ENCODE data around the gene LAMP5.

Gene LAMP5

DNA sequence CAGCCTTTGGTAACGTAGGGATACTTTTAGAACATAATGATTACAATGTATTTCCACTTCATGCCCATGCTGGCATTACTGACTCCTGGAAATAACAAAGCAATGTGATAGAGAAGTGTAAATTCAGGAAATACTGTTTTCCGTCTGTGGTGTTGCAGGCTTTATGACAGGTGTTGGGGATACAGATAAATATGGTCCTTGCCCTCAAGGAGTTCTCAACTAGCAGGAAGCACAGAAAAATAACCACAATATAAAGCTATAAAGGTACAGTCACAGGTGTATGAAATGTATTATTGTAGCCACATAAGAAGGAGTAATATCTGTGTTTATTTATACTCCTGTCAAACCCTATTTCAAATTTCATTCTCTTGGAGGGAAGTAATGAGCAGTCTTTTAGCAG lies 12.9 kb upstream of the LAMP5 start:
- DNase-seq: no peak

- DNase-seq: no peak
These were observed 10.7 kb upstream of the LAMP5 start for GRCh38 chr20:9503526-9504245.

- no peak for DNase-seq
These were observed 8.0 kb upstream of the LAMP5 start for GRCh38 chr20:9506280-9506821.

DNA sequence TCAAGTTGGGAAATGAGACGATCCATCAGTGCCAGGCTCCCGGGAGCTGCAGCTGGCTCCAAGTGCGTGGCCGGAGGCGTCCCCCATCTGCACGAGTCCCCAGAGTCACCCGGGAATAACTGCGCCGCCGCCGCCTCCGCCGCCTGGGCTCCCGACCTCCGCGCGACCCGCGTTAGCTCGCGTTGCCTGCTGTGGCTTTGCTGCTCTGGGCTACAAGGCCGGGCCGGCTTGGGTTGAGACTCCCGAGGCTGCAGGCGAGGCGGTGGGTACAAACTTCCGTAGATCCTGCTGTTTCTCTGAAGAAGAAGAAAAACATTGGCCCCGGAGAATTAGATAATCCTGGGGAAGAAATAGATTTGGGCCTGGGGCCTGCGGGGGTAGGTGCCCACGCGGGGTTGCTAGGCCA lies 7.4 kb upstream of the LAMP5 start:
- DNase-seq: no peak

GRCh38 chr20:9507544-9508239 lies 6.7 kb upstream of the LAMP5 start:
- DNase-seq: no peak

GRCh38 chr20:9508240-9508661 lies 6.1 kb upstream of the LAMP5 start:
- DNase-seq: no peak

GRCh38 chr20:9508696-9509178 lies 5.7 kb upstream of the LAMP5 start:
- no peak for DNase-seq

DNA sequence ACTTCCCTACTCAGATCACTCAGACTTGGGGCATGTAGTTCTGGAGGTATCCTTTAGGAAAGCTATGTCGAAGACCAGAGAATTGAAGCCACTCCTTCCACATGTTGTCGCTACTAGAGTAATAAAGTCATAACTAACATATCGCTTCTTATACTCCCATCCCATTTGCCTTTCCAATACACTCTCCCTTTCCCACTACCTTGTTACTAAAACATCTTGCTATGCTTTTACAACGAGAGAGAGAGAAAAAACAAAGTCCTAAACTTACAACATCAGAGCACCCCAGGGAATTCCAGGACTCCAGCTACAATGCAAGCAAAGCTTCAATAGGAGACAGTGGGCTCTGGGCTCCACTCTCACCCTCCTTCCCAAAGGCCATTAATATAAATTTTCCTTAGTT lies 5.1 kb upstream of the LAMP5 start:
- DNase-seq: no peak

GRCh38 chr20:9510911-9511310 lies 3.5 kb upstream of the LAMP5 start:
- no peak for DNase-seq

GRCh38 chr20:9514072-9514460 lies 324 bp upstream of the LAMP5 start:
- DNase-seq: no peak

DNA sequence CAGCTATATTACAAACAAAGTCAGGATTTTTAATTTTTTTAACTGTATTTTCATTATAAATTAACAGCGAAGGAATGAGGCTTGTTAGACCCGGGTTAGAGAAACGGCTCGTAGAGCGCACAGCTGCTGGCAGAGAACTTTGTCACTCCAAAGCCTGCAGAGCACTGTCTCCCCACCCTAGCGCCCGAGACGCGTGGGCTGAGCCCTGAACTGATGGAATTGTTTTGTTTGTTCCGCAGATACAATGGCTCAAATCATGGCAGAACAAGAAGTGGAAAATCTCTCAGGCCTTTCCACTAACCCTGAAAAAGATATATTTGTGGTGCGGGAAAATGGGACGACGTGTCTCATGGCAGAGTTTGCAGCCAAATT lies 810 bp downstream of the LAMP5 start:
- DNase-seq: no peak

DNA sequence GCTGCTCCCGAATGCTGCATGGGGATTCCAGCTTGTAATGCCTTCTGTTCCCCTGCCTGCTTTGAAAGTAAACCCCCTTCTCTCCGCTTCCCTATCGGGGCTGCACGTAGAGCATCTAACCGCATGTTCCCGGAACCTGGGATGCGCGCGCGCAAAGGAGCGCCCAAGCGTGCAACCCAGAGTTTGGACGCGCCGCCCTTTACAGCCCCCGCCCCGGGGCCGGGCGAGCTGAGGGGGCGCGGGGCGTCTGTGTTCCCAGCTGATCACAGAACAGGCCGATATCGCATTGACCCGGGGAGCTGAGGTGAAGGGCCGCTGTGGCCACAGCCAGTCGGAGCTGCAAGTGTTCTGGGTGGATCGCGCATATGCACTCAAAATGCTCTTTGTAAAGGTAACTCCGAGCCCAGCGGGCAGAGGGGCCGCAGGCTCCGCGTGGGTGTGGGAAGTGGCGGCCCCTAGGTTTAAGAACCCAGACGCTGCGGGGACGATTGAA lies 1.4 kb downstream of the LAMP5 start:
- no peak for DNase-seq

DNA sequence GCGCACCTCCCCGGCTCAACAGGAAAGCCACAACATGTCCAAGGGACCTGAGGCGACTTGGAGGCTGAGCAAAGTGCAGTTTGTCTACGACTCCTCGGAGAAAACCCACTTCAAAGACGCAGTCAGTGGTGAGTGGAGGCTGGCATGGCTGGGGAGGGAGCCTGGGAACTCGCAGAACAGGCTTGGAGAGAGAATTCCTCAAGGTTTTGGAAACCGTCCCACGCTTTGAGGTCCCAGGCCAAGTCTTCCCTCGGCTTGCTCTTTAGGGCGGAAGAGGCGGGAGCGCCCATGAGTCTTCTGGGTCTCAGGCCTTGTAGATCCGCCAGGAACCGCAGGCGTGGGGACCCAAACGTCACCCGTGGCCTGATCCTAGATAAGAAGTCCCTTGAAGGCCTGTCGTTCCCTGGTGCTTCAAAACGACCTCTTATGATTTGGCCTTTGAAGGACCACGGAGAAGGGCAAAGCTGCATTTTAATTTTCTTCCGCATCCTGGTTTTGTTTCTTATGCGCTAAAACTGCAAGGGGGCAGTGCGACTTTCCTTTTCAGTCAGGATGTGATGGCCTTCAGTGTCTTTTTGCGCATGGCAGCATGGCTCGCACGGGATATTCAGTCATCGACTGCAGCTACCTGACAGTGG lies 2.0 kb downstream of the LAMP5 start:
- DNase-seq: no peak

GRCh38 chr20:9517297-9518162 lies 3.1 kb downstream of the LAMP5 start:
- DNase-seq: no peak

DNA sequence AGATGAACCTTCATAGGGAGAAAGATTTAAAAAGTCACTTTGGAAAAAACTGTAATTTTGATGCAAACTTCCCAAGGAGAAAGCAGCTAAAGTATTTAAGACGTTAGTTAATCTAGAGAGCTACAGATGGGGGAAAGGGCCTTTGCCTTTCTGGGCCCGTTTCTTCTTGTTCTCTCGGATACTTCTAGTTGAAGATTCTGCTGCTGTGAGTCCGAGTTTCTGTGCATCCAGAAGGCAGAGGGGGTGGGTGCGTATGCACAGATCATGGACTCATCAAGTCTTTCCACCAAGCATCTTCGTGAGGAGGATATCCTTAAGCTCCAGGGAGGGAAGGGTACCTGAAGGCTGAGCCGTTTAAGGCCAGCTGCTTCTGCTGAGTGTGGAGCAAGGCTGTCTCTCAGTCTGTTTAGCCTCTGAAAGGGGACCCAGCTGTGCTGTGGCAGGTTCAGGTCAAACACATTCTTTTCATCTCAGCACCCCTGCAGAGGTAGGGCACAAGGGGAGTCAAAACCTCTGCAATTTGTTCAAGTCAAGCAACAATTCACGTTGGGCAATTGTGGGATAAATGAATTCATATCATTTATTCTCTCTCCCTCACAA lies 4.3 kb downstream of the LAMP5 start:
- no peak for DNase-seq

- DNase-seq: no peak
These were observed 5.7 kb downstream of the LAMP5 start for GRCh38 chr20:9520086-9520485.

- no peak for DNase-seq
These were observed 9.2 kb downstream of the LAMP5 start for GRCh38 chr20:9523636-9524035.

DNA sequence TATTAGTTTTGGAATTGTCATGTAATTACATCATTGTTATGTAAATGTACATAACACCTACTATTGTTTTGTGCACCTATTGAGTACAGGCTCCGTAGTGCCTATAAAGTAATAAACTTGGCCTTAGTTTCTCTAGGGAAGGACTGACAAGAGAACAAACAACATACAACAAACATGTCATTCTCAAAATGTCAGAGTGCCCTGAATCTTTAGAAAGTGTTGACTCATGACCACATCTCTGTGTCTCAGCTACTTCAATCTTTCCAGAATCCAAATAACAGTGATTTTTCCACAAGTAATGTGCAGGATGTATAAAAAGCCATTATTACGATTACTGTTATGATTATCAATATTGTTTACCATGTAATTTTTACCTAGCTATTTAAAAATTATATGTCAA lies 17.2 kb downstream of the LAMP5 start:
- no peak for DNase-seq

DNA sequence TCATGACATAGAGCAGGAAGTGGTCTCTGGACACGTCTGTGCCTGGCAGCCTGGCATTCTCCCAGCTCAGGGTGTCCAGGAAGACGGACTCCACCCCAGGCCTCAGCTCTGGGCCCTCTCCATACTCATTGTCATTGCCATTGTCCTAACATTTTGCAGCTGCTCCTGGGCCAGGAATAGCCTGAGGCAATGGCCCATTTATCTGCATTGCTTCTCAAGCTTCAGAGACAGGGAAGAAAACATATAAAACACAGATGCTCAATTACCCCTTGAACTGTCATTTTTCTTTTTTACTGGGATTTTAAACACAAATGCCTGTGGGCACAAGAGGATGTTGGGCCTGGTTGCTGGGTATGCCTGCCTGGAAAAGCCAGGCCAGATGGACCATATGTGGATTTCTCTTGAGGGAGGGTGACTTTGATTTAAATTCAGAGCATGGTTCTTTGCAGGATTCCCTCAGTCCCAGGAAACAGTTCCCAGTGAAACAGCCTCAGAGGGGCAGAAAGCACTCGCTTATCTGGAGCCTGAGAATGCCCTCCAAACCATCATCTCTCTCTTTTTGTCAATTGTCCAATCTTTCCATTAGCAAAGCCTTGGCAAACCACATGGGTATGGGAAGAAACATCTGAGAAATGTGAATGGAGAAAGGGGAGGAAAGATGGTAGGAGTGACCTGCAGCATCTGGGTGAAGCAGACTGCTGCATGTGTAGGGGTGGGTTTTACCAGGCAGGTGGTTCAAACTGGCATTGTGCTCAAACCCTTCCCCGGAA lies 17.9 kb downstream of the LAMP5 start:
- no peak for DNase-seq

- no peak for DNase-seq
These were observed 19.6 kb downstream of the LAMP5 start for GRCh38 chr20:9534025-9534424.

- DNase-seq: no peak
These were observed 21.1 kb downstream of the LAMP5 start for GRCh38 chr20:9535449-9535848.
